Measurements from ENCODE around the gene RRP15. TPM values are rescaled to one million over a fixed set of nuclear protein-coding genes. Genes with fewer than 3 reads are reported as not detected.

RRP15 gene
- total and polyA plus RNA-seq, 9 of the 15 experiments (the other 6 are each of a cell fraction or from before 2014, with no cell fraction given), result 9.5 to 58.1 (median 29.3) TPM

DNA sequence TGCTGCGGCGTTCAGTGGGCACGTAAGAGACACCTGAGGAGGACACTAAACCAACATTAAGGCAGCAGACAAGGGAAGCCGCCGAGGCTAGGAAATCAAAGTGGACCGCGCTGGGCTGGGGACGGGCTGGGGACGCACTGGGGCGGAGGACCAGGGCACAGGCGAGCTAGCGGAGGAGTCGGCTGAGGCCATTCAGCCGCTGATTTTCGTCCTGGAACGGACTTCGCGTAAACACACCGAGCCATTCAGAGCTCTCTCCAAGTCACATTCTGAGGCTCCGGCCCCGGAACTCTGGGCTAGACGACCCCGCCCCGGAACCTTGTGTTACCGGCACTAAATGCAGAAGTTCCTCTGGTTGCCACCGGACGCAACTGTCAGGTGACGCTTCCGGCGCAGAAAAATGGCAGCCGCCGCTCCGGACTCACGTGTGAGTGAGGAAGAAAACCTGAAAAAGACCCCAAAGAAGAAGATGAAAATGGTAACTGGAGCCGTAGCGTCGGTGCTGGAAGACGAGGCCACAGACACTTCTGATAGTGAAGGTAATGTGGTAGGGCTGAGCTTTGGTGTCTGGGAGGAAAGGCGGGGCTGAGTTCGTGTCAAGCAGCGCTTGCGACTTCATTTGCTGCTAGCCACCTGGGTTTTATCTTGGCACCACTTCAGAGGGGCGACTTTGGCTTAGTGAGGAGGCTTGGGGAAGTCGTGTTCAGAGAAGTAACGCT lies at the start of gene RRP15 (continued):
- TF ChIP-seq, protein P1, sequence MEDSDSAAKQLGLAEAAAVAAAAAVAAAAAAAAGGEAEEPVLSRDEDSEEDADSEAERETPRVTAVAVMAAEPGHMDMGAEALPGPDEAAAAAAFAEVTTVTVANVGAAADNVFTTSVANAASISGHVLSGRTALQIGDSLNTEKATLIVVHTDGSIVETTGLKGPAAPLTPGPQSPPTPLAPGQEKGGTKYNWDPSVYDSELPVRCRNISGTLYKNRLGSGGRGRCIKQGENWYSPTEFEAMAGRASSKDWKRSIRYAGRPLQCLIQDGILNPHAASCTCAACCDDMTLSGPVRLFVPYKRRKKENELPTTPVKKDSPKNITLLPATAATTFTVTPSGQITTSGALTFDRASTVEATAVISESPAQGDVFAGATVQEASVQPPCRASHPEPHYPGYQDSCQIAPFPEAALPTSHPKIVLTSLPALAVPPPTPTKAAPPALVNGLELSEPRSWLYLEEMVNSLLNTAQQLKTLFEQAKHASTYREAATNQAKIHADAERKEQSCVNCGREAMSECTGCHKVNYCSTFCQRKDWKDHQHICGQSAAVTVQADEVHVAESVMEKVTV (CRISPR knock-in tag; IDR thresholded peaks at IDR 0.05), result peak; percentile 28; the same call in 1 of the 2 replicates
- TF ChIP-seq GTF2A2 (tag; IDR thresholded peaks at IDR 0.05) (0 out of 2 replicates have a peak, but pooled peaks have one; percentile 38), ZNF140 (CRISPR knock-in tag; IDR thresholded peaks at IDR 0.05) (no peak), ZNF24 (IDR thresholded peaks at IDR 0.05) (peak; percentile 69), RBM34 (IDR thresholded peaks at IDR 0.05; ENCODE audit: borderline replicate concordance, insufficient read depth, low read length) (no peak), MCM7 (IDR thresholded peaks at IDR 0.05) (0 out of 4 replicates have a peak, but pooled peaks of 1 of the 2 experiments have one; percentile 78), E2F3 (CRISPR knock-in tag; IDR thresholded peaks at IDR 0.05) (no peak), SP1 (CRISPR knock-in tag; IDR thresholded peaks at IDR 0.05) (peak; percentile 95), KAT7 (CRISPR knock-in tag; IDR thresholded peaks at IDR 0.05; ENCODE audit: borderline replicate concordance) (peak; percentile 39; the same call in 1 of the 2 replicates), JUND (IDR thresholded peaks at IDR 0.05; ENCODE audit: borderline replicate concordance, low read depth, low read length) (peak; percentile 75), JUND (tag; IDR thresholded peaks at IDR 0.05; ENCODE audit: borderline replicate concordance, low read depth, low read length) (no peak; the same call in 2 of the 3 replicates), ZFPM2 (CRISPR knock-in tag; IDR thresholded peaks at IDR 0.05) (no peak), TAF9B (IDR thresholded peaks at IDR 0.05; ENCODE audit: partially characterized antibody) (peak; percentile 99), CBFA2T3 (IDR thresholded peaks at IDR 0.05) (no peak), HCFC1 (IDR thresholded peaks at IDR 0.05; ENCODE audit: low read depth, low read length) (peak; percentile 90), TARDBP (IDR thresholded peaks at IDR 0.05) (0 out of 2 replicates have a peak, but pooled peaks have one; percentile 39), ZNF12 (CRISPR knock-in tag; IDR thresholded peaks at IDR 0.05) (no peak), ZZZ3 (IDR thresholded peaks at IDR 0.05) (no peak)
- TF ChIP-seq, protein P2, sequence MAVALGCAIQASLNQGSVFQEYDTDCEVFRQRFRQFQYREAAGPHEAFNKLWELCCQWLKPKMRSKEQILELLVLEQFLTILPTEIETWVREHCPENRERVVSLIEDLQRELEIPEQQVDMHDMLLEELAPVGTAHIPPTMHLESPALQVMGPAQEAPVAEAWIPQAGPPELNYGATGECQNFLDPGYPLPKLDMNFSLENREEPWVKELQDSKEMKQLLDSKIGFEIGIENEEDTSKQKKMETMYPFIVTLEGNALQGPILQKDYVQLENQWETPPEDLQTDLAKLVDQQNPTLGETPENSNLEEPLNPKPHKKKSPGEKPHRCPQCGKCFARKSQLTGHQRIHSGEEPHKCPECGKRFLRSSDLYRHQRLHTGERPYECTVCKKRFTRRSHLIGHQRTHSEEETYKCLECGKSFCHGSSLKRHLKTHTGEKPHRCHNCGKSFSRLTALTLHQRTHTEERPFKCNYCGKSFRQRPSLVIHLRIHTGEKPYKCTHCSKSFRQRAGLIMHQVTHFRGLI (CRISPR knock-in tag; IDR thresholded peaks at IDR 0.05), result 0 out of 2 replicates have a peak, but pooled peaks have one; percentile 57
- TF ChIP-seq, protein P3, sequence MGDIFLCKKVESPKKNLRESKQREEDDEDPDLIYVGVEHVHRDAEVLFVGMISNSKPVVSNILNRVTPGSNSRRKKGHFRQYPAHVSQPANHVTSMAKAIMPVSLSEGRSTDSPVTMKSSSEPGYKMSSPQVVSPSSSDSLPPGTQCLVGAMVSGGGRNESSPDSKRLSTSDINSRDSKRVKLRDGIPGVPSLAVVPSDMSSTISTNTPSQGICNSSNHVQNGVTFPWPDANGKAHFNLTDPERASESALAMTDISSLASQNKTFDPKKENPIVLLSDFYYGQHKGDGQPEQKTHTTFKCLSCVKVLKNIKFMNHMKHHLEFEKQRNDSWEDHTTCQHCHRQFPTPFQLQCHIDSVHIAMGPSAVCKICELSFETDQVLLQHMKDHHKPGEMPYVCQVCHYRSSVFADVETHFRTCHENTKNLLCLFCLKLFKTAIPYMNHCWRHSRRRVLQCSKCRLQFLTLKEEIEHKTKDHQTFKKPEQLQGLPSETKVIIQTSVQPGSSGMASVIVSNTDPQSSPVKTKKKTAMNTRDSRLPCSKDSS (IDR thresholded peaks at IDR 0.05; ENCODE audit: low read depth, partially characterized antibody), result no peak
- TF ChIP-seq, protein P4, sequence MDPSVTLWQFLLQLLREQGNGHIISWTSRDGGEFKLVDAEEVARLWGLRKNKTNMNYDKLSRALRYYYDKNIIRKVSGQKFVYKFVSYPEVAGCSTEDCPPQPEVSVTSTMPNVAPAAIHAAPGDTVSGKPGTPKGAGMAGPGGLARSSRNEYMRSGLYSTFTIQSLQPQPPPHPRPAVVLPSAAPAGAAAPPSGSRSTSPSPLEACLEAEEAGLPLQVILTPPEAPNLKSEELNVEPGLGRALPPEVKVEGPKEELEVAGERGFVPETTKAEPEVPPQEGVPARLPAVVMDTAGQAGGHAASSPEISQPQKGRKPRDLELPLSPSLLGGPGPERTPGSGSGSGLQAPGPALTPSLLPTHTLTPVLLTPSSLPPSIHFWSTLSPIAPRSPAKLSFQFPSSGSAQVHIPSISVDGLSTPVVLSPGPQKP (CRISPR knock-in tag; IDR thresholded peaks at IDR 0.05), result no peak
- TF ChIP-seq, protein P5, sequence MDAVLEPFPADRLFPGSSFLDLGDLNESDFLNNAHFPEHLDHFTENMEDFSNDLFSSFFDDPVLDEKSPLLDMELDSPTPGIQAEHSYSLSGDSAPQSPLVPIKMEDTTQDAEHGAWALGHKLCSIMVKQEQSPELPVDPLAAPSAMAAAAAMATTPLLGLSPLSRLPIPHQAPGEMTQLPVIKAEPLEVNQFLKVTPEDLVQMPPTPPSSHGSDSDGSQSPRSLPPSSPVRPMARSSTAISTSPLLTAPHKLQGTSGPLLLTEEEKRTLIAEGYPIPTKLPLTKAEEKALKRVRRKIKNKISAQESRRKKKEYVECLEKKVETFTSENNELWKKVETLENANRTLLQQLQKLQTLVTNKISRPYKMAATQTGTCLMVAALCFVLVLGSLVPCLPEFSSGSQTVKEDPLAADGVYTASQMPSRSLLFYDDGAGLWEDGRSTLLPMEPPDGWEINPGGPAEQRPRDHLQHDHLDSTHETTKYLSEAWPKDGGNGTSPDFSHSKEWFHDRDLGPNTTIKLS (IDR thresholded peaks at IDR 0.05; ENCODE audit: borderline replicate concordance, low read depth), result peak; percentile 55; the same call in 1 of the 2 replicates

All from K562 (cell line).